Heart left ventricle (tissue), 16 donors: ENCODE data around the gene LCP2. TPM values are rescaled to one million over a fixed set of nuclear protein-coding genes. Genes with fewer than 3 reads are reported as not detected.

ENCODE experiments used
- ATAC-seq, 4 donors: fragments of 200-7000 bp; cut with Tn5 transposase; one replicate each; pipeline ENCODE4 v1.9.1; 2020 to 2022; ENCODE audit warnings: moderate library complexity in 4 of 4, mild to moderate bottlenecking in 3 of 4, moderate number of reproducible peaks in 1 of 4
- DNase-seq, 5 donors: peaks; one replicate each; pipeline ENCODE4 v3.0.0-alpha.2; 2020
- H3K27ac ChIP-seq, 12 donors: fragments of 200-600 bp; sonication (generic) in 4 of 12; one replicate each; pipeline versions ENCODE4 v1.5.0 to v1.8.0; 2016 to 2022; ENCODE audit warnings: mild to moderate bottlenecking in 2 of 12
- H3K27me3 ChIP-seq, 9 donors: fragments of 200-600 bp; sonication (generic) in 2 of 9; one replicate each; pipeline versions ENCODE4 v1.5.1 to v1.8.0; 2016 to 2022; ENCODE audit warnings: mild to moderate bottlenecking in 3 of 9
- H3K36me3 ChIP-seq, 9 donors: fragments of 200-600 bp; sonication (generic) in 2 of 9; one replicate each; pipeline versions ENCODE4 v1.5.0 to v1.8.0; 2018 to 2022; ENCODE audit warnings: mild to moderate bottlenecking in 2 of 9
- H3K4me1 ChIP-seq, 12 donors: fragments of 200-600 bp; sonication (generic) in 4 of 12; one replicate each; pipeline versions ENCODE4 v1.5.0 to v1.8.0; 2016 to 2022; ENCODE audit warnings: mild to moderate bottlenecking in 3 of 12
- H3K4me3 ChIP-seq, 12 donors: fragments of 200-600 bp; sonication (generic) in 4 of 12; one replicate each; pipeline versions ENCODE4 v1.5.0 to v1.8.0; 2017 to 2022; ENCODE audit warnings: mild to moderate bottlenecking in 9 of 12, moderate library complexity in 4 of 12
- H3K9me3 ChIP-seq, 12 donors: fragments of 200-600 bp; sonication (generic) in 4 of 12; one replicate each; pipeline versions ENCODE4 v1.5.0 to v1.8.0; 2016 to 2022; ENCODE audit warnings: mild to moderate bottlenecking in 1 of 12
- POLR2A ChIP-seq, 2 donors: fragments of 450-650 bp; IDR thresholded peaks; one replicate each; pipeline ENCODE4 v1.6.1; 2017; ENCODE audit warnings: antibody characterized with exemption in 2 of 2, mild to moderate bottlenecking in 2 of 2, moderate library complexity in 2 of 2
- WGBS, 4 donors: extraction: QIAGEN DNeasy Blood & Tissue Kit in 2 of 4; methylation state at CpG; one replicate each; pipeline versions ENCODE4 v1.1.5 to v1.1.7; 2013 to 2018; 5-methylcytosine and 5-hydroxymethylcytosine counted together
- intact Hi-C, 10 donors: fragments of 100-400 bp; cut with DNase I; formaldehyde crosslinking; loops; one replicate each; pipeline versions ENCODE4 v1.11.1 to v1.14.2; 2022
- polyA plus RNA-seq, 2 donors: library from polyadenylated mRNA; stranded (reverse); fragments of 200-250 nt; gene quantifications; one replicate each; pipeline ENCODE4 v1.2.3, GENCODE V29; 2013
- total RNA-seq, 9 donors: library from RNA; depleted of rRNA in 2 of 9; stranded (reverse); fragments of >200 nt in 2 of 9; fragmentation: NEBNext Ultra II Directional in 3 of 9; extraction: Animal tissue kit (Norgen Biotek cat#: 25700) in 3 of 9; gene quantifications; one replicate each; pipeline versions ENCODE4 v1.1.0 to v1.2.4, GENCODE V29; 2016 to 2023
- TF ChIP-seq, protein P1 (sequence below), 12 donors: fragments of 200-600 bp; sonication (generic) in 4 of 12; IDR thresholded peaks; one replicate each; pipeline versions ENCODE4 v1.5.0 to v1.8.0; 2018 to 2022; ENCODE audit warnings: antibody characterized with exemption in 12 of 12, mild to moderate bottlenecking in 5 of 12
- donor health status: ischemic (EF 13 %, LVEDD 7.1; RV severe dilation, severe dysfunction).
- donor health status: healthy with polysubstance abuse.
- donor health status: DM: no; HTN: yes; CAD: no.
- donor health status: DM: no; HTN: no; CAD: no.
- donor health status: ischemic (EF 25% LVEDD 6.9; RV normal size, moderate dysfunction).
- donor health status: ischemic (EF 25% LVEDD 5.7; RV mildly dilated, moderate dysfunction).
- donor health status: healthy.
- donor health status: DM: yes; HTN: yes; CAD: no.
- donor health status: ischemic (EF 35%, LVEDD 5.7; RV mildly dilated, moderate dysfunction).
- donor health status: nonischemic (EF 11% LVEDD 7.7; RV severe dilation, severe dysfunction).
- donor health status: DM: yes; HTN: yes; CAD: no.
- donor health status: PGD.
- donor health status: ischemic (EF 29% LVEDD 5.4; RV normal size, mild dysfunction).
- donor health status: nonischemic (EF 23%, LVEDD 6.1; RV moderate dilation, normal function).

Gene LCP2
- total and polyA plus RNA-seq, 11 donors = 2.2 to 73.7 (median 4.6) TPM

DNA sequence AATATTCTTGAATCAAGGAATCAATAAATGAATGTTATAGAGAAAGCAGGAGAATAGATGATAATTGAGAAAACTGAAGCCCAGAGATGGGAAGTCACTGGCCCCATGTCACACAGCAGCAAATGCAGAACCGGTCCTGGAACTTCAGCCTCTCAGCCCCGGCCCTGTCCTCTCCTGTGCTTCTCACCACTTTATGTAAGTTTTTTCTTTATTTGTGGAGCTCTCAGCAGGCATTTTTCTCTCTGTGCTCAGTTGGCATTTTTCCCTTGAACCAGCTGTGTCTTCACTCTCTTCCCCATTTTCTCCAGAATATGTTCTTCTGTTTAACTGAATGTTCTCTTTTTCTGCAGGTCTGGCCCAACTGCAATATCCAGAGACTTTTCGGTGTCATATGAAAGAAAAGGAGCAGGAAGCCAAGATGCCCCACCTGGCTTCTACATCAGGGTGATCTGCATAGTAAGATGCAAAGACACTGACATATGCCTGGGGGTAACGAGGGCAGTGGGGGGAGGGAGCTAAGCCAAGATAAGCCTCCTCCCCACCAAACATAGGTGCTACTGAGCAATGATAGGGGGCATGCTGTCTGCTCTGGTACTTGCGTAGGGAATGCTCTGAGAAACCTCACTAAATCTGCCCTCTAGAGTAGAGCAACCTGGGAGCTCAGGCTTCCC is 12.8 kb upstream of the LCP2 start:
- Histone ChIP-seq H3K4me3 (no peak overlapping the region), H3K4me1 (peaks cover 0 to 91% (median 28%) of the 10 kb centered on the region in 12 donors), H3K9me3 (no peaks in the 10 kb centered on the region), H3K27me3 (no peaks in the 10 kb centered on the region), H3K27ac (peak overlapping the region in 2 of 12 donors; percentile 13 to 48), H3K36me3 (no peaks in the 10 kb centered on the region)
- no peak for ATAC-seq
- no peak for DNase-seq
- 76 to 83% (median 79%) methylated on average over 4 to 5 of the region's 5 CpGs for WGBS, 4 donors
- no peak for TF ChIP-seq POLR2A (IDR thresholded peaks at IDR 0.05)
- TF ChIP-seq, protein P1, sequence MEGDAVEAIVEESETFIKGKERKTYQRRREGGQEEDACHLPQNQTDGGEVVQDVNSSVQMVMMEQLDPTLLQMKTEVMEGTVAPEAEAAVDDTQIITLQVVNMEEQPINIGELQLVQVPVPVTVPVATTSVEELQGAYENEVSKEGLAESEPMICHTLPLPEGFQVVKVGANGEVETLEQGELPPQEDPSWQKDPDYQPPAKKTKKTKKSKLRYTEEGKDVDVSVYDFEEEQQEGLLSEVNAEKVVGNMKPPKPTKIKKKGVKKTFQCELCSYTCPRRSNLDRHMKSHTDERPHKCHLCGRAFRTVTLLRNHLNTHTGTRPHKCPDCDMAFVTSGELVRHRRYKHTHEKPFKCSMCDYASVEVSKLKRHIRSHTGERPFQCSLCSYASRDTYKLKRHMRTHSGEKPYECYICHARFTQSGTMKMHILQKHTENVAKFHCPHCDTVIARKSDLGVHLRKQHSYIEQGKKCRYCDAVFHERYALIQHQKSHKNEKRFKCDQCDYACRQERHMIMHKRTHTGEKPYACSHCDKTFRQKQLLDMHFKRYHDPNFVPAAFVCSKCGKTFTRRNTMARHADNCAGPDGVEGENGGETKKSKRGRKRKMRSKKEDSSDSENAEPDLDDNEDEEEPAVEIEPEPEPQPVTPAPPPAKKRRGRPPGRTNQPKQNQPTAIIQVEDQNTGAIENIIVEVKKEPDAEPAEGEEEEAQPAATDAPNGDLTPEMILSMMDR (IDR thresholded peaks at IDR 0.05) = no peak
- intact Hi-C loops = no loop called here

DNA sequence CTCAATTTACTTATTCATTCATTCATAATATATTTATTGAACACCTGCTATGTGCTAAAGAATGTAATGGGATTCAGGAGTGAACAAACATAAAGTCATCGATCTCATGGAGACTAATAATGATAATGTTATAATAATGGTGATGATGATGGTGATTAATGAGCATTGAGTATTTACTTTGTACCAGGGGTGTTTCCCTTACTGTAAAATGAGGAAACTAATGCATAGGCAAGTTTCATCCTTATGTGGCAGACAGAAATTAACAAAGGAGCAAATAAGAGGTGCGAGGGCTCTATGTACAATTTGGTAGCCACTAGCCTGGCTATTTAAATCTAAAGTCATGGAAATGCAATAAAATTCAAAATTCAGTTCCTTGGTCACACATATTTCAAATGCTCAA is 11.1 kb upstream of the LCP2 start:
- TF ChIP-seq POLR2A (IDR thresholded peaks at IDR 0.05) = no peak
- TF ChIP-seq, protein P1 (IDR thresholded peaks at IDR 0.05) = no peak
- H3K27me3 ChIP-seq = no peaks in the 10 kb centered on the region
- peak overlapping the region in 8 of 12 donors; percentile 58 to 89 (median 78) for H3K27ac ChIP-seq
- no peaks in the 10 kb centered on the region for H3K36me3 ChIP-seq
- 94 to 97% (median 95%) methylated on average over 2 of the region's 2 CpGs for WGBS, 4 donors
- H3K9me3 ChIP-seq = no peaks in the 10 kb centered on the region
- ATAC-seq (no peak), DNase-seq (no peak)
- H3K4me3 ChIP-seq = no peak overlapping the region
- H3K4me1 ChIP-seq = peaks cover 0 to 78% (median 25%) of the 10 kb centered on the region in 12 donors
- intact Hi-C loops = no loop called here

DNA sequence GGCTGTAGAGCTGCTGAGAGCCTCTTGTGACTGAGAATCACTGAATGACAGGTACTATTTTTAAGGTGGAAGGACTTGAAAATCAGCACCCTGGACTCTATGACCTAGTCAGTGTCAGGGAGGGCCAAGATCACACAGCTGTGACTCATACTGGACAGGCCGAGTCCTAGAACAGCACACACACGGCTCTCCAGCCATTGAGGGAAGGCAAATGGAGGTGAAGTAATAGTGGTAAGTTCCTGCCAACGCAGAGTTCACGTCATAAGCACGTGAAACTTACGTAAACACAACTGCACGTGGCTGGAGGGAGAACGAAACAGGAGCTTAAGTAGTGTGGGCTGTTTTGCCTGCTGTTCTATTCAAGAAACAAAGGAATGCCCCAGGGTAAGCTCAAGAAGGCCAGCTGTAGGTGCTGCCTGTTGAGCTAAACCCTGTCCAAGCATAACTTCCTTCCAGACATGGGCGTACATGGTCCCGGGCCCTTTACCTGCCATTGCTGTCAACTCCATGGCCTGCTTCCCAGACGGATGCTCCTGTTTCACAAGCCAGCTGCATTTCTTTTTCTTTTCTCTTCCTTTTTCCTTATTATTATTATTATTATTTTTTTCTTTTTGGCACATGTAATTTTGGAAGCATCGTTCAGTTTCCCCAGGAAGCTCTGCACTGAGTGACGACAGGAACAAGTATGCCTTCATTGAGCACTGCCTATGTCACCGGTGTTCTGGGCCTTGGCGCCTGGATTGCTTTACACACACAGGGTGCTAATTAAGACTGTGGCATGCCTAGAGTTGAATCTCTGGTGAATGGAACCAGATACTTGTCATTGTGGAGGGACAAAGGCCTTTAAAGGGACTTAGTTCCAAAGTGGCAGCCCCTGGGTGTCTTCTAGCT is 10.2 kb upstream of the LCP2 start:
- Histone ChIP-seq H3K36me3 (no peaks in the 10 kb centered on the region), H3K4me3 (no peak overlapping the region), H3K9me3 (no peaks in the 10 kb centered on the region), H3K4me1 (peaks cover 0 to 78% (median 32%) of the 10 kb centered on the region in 12 donors), H3K27me3 (no peaks in the 10 kb centered on the region), H3K27ac (peak overlapping the region; percentile 55 to 89 (median 76))
- DNase-seq = peak; percentile 74 to 92 (median 78)
- intact Hi-C loops = no loop called here
- peak; percentile 84 to 95 (median 94) for ATAC-seq
- 28 to 36% (median 33%) methylated on average over 15 of the region's 15 CpGs for WGBS, 4 donors
- TF ChIP-seq POLR2A (IDR thresholded peaks at IDR 0.05) = no peak
- TF ChIP-seq, protein P1 (IDR thresholded peaks at IDR 0.05) = no peak

DNA sequence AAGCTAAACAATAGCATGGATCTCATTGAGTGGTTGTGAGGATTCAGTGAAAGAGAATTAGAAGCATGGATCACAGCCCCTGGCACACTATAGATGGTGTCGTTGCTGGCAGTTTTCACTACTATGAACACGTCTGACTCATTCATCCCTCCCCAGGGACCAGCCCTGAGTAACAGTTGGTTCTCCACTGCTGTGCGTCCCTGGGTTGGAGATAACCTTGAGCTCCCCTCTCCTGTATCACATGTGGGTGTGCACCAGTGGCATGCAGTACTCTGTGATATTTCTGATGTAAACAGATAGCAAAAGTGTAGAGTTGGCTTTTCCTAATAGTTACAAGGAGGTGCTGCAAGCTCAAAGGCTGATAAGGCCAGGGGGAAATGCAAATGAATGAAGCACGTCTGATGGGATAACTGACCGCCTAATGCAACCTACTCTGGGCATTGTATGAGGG is 8.8 kb upstream of the LCP2 start:
- DNase-seq (peak in 3 of 5 donors; percentile 59 to 89 (median 81)), ATAC-seq (peak; percentile 52 to 88 (median 76))
- Histone ChIP-seq H3K4me1 (peaks cover 0 to 78% (median 37%) of the 10 kb centered on the region in 12 donors), H3K4me3 (no peak overlapping the region), H3K36me3 (no peaks in the 10 kb centered on the region), H3K9me3 (no peaks in the 10 kb centered on the region), H3K27me3 (no peaks in the 10 kb centered on the region), H3K27ac (peak overlapping the region; percentile 50 to 89 (median 74))
- intact Hi-C loops = no loop called here
- TF ChIP-seq, protein P1 (IDR thresholded peaks at IDR 0.05) = no peak
- no peak for TF ChIP-seq POLR2A (IDR thresholded peaks at IDR 0.05)
- 23 to 32% (median 29%) methylated on average over 5 of the region's 5 CpGs for WGBS, 4 donors
